Activated CD4-positive, CD25-positive, alpha-beta regulatory T cell (primary cell): ENCODE measurements around the gene NAPG.
"Not testable (repeated sequence)": the region's sequence is repeated elsewhere in the genome, so short reads cannot be mapped to it uniquely, and the experiment has no call there.

ENCODE experiments used
- DNase-seq, 4 experiments: peaks; one replicate each; lab custom pipeline; 2025; lab: John Stamatoyannopoulos, UW

NAPG gene

DNA sequence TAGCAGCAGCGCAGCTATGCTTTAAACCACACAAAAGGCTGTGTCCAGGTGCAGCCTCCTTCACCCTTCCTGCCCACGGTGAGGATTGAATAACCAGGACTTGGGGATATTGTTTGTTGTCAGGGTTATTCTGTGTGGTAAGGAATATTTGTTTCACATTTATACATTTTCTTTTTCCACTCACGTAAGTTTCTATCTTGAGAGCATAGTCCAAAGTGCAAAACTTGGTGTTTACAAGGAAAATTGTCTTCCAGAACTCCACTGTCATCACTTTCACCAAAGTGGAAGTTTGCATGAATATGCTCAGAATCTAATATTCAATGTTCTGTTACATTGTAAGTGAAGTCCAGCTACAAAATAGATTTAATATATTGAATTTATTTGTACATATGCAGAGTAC lies 26.4 kb downstream of the NAPG start:
- DNase-seq = no peak

DNA sequence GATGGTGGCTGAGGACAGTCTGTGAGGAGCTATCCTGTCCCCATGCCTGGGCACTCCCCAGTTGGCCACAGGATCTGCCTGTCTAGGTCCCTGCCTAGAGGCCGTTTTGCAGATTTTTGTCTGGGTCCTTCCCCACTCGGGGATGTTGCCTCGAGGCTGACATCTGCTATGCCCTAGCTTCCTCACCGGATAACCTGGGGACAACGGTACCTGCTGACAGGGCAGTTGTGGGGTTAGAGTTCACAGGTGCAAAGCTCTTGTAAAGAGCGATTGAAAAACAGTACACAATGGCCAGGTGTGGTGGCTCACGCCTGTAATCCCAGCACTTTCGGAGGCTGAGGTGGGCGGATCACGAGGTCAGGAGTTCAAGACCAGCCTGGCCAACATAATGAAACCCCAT lies 30.4 kb downstream of the NAPG start:
- not testable (repeated sequence) for DNase-seq

DNA sequence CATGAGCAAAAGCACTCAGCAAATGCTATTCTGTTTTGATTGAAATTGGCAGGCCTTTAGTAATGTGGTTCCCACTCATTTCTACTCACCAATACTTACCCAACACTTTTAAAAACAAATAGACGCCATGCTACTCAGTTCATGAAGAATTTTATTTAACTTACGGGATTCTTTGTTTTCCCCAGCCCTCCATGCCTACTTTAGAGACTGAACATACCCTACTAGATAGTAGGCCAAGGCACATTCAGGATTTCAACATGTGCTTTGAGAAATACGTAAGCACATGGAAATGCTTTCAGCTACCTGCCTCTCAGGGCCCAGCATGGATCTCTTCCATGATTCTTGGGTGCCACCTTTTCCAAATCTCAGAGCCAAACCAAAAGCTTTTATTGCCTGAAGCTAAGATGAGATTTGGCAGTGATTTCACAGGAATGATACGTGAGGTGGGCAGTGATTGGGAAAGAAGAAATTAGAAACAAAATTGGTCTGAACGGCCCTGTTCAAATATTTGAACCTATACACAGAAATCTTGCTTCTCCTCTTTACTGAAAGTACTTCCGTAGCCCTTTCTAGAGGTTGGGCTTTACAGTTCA lies 31.4 kb downstream of the NAPG start:
- DNase-seq = no peak

DNA sequence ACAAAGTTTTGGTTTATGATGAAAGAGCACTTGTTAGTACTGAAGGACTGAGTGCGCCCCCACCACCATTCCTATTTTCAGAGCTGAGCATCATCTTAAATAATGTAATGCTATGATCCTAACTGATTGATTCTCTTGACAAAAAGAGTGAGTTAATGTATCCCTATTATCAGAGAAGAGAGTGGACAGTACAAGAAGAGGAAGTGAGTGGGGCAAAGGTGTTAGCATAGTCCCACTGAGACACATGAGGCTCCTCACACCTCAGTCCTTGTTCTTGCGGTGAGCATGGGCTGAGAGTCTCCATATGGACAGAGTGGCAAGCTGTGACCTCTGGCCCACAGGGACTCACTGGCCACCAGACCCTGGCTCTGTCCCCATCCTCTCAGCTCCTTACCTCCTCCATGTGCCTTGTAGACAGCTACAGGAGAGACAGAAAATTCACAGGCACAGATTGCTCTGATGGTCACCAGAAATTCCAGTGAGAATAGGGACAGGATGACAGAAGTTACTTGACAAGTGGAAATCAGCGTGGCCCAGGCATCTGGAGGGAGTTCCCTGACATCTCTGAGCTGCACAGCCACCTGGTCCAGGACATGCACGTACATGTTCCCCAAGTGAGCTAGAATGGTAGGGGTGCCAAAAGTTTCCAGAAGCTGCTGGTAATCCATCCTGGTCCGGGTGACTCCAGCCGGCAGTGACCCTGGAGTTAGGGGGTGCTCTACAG lies 32.6 kb downstream of the NAPG start:
- DNase-seq = no peak

DNA sequence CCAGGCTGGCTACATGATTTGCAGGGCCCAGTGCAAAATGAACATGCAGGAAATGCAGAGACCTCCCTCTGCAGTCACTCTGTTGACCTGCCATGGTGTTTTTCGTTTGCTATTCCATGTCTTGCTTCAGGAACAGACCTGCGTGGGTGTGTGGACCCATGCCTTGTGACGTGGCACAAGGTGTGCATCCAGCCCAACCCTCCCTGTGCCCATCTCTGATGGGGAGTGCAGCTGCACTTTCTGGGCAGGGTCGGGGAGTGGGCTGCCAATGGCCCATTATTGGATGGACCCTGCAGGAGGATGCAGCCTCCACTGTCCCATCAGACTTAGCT lies 33.1 kb downstream of the NAPG start:
- DNase-seq = no peak

DNA sequence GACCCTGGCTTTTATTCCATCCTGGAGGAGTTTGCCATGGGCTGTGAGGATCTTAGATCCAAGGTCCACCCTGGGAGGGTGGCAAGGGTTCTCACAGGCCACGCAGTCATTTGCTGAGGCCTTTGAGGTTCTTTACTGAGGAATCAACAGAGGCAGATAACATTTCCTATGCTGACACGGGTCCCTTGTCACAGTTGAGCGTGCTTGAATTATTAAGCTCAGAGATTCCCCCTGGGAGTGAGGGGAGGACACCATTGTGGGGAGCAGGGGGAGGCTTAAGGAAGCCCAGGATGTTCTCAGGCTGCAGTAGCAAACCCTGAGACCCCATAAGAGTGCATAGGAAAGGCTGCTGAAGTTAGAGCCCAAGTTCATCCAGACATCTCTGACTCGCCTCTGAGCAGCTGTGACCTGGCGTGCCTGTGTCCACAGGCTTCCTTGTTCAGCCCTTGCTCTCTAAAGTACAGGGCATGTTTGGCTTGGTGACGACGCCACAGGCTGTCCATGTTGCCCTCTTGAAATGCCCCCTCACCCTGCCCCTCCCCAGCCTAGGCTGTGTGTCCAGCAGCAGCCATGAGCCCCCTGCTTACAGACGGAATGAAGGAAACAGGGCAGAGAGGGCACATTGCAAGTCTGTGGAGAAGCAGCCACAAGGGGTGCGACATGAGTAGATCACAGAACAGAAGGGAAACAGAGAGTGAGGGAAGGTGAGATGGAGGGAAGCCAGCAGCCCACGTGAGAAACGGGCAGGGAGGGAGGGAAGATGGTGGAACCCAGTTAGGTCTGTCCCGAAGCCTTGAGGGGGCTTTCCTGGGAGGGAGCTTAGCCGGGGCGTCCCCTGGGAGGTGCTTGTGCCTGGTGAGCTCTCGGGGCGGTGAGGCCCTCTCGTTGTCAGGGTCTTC lies 34.0 kb downstream of the NAPG start:
- DNase-seq = no peak

DNA sequence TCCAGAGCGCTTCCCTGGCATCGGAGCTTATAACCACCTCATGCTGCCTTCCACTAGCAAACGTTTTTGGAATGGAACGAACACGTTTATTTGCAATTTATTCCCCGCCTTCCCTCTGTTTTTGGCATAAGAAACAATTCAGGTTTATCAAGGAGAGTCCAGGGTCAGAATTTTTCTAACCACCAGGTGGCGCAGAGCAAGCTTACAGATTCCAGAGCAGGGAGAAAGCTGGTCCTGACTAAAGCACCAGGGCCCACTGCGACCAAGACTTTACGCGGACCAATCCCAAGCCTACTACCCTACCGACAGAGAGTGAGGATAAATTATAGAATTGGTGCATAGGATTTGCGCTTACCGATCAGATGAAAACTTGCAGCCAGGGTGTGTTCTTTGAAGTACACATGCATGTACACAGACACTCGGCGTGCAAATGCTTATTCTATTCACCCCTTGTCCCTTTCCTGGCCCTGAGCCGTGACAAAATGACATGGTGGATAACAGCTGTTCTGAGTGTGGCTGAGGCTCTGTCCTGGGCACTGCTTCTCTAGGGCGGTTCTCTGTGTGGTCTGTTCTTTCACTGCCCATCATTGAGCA lies 34.7 kb downstream of the NAPG start:
- peak in 3 of 4 experiments; percentile 11 to 30 (median 15) for DNase-seq

DNA sequence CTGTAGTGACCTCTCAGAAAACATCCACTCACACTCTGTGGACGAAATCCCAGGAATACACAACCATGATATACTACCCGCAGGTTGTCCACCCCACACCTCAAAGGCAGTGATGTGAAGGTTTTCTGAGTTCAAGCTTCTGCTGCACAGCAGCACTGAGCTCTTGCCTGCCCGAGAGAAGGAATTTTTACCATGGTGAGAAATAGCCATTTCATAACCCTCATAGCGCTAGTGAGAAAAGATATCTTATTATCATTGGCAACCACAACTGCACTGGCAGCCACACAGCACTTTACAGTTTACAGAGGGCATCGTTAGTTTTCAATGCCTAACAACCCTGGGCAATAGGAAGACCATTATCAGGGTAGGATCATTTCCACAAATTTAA lies 36.9 kb downstream of the NAPG start:
- DNase-seq = no peak

DNA sequence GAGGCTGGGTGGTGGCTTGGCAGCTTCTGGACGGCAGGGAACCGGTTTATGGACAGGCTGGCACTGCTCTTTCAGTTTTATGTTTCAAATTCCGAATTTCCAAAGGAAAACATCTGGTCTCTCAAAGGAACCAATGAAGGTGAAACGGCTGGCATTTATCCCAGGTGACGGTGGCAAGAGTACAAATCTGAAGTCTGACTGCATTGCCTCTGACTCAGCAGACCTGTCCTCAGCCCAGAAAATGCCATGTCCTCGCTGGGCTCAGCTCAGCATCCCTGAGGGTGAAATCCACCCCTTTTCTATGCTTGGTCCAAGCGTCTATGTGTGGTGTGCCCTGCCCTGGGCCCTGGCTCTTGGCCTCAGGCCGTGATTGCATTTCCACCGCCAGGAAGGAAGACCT lies 38.1 kb downstream of the NAPG start:
- no peak for DNase-seq

DNA sequence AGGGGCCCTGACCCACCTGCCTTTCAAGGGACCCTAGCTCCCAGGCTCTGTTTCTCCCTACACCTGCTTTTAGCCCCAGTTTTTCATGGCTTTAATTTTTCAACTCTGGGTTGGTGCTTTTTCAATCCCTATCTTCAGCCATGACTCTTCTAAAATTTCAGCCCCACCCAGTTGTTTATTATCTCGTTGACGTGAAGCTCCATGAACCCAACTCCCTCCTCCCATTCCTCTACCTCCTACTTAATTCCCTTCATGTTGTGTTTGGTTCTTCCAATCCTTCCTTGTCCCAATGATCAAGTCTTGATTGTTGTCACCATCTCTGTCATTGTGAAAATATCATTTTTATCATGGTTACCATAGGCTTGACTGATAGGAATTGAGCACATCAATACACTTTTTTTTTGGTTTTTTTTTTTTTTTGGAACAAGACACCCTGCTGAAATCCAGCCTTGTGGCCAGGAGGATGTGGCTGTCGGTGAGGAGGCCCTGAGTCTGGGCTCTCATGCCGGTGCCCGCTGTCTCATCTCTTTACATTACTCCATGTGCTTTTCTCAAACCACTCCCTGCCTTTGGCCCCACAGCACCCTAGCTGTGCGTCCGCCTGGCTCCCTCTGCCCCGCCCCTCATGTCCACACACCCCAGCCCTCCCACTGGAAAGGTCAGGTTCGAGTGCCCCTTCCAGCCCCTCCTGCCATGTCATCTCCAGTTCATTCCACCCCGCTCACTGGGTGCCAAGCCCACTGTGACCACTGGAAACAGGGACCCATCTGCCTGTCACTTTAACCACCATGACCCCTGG lies 39.3 kb downstream of the NAPG start:
- DNase-seq = no peak

DNA sequence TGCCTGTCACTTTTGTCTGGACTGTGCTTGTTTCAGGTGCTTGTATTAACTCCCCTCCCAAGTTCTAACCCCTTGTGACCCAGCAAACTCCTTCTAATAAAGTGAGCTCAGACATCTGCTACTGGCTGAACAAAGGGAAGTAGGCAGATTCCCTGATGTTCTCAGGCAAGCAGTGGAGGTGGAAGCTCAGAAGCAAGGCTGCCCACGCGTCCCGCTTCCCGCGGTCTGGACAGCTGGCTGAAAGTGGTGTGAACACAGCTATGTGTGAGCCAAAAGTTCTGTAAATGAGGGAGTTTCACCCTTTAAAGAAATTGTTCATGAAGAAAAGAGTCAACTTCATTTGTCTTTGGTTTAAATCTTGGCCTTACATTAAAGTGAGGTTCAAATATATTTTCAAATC lies 40.0 kb downstream of the NAPG start:
- DNase-seq = no peak

DNA sequence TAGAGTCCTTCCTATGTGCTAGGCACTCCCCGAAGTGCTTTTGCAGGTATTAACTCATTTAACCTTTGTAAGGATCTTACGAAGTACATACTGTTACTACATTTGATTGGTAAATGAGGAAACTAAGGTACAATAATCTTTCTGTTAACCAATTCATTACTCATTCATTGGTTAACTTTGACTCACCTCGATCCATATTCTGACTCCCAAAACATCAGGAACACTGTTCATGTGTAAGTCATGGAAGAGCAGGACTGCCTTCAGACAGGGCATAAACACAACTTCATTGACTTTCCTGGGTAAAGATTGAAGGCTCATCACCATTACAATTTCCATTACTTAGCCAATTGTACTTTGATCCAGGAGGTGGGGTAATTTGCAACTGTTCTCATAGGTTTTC lies 40.6 kb downstream of the NAPG start:
- no peak for DNase-seq

DNA sequence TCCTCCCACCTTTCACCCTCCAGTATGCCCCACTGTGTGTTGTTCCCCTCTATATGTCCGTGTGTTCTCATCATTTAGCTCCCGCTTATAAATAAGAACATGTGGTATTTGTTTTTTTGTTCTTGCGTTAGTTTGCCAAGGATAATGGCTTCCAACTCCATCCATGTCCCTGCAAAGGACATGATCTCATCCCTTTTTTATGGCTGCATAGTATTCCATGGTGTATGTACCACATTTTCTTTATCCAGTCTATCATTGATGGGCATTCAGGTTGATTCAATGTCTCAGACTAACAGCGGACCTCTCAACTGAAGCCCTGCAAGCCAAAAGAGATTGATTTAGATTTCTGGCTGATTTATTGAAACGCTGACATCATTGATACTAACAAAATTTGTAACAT lies 44.1 kb downstream of the NAPG start:
- not testable (repeated sequence) for DNase-seq

DNA sequence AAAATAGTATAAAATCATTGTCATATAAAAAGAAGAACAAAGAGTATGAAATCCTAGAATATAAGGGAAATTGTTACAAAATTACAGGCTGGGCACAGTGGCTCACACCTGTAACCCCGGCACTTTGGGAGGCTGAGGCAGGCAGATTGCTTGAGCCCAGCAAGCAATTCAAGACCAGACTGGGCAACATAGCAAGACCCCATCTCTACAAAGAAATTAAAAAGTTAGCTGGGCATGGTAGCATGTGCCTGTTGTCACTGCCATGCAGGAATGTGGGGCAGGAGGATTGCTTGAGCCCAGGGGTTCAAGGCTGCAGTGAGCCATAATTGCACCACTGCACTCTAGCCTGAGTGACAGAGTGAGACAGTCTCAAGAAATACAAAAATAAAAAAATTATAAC lies 44.8 kb downstream of the NAPG start:
- DNase-seq = no peak

DNA sequence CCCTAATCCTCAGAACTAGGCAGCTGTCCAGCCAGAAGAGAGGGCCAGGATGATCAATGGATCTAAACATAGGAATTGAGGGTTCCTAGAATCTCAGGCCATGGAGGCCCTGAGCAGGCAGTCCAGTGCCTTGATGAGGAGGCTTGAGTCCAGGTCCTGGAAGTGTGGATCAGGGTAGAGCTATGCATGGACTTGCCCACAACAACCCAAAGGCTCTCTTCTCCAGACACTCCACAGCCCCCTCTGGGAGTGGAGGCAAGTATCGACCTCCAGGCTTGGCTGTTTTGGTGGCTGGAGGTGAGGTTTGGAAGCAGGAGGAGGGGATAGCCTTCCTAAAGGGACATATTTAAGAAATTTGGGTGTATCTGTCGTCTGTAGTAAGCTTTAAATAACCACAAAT lies 45.7 kb downstream of the NAPG start:
- DNase-seq = no peak

DNA sequence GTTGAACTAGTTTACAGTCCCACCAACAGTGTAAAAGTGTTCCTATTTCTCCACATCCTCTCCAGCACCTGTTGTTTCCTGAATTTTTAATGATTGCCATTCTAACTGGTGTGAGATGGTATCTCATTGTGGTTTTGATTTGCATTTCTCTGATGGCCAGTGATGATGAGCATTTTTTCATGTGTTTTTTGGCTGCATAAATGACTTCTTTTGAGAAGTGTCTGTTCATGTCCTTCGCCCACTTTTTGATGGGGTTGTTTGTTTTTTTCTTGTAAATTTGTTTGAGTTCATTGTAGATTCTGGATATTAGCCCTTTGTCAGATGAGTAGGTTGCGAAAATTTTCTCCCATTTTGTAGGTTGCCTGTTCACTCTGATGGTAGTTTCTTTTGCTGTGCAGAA lies 47.4 kb downstream of the NAPG start:
- not testable (repeated sequence) for DNase-seq

DNA sequence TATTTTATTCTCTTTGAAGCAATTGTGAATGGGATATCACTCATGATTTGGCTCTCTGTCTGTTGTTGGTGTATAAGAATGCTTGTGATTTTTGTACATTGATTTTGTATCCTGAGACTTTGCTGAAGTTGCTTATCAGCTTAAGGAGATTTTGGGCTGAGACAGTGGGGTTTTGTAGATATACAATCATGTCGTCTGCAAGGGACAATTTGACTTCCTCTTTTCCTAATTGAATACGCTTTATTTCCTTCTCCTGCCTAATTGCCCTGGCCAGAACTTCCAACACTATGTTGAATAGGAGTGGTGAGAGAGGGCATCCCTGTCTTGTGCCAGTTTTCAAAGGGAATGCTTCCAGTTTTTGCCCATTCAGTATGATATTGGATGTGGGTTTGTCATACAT lies 48.6 kb downstream of the NAPG start:
- DNase-seq = not testable (repeated sequence)

DNA sequence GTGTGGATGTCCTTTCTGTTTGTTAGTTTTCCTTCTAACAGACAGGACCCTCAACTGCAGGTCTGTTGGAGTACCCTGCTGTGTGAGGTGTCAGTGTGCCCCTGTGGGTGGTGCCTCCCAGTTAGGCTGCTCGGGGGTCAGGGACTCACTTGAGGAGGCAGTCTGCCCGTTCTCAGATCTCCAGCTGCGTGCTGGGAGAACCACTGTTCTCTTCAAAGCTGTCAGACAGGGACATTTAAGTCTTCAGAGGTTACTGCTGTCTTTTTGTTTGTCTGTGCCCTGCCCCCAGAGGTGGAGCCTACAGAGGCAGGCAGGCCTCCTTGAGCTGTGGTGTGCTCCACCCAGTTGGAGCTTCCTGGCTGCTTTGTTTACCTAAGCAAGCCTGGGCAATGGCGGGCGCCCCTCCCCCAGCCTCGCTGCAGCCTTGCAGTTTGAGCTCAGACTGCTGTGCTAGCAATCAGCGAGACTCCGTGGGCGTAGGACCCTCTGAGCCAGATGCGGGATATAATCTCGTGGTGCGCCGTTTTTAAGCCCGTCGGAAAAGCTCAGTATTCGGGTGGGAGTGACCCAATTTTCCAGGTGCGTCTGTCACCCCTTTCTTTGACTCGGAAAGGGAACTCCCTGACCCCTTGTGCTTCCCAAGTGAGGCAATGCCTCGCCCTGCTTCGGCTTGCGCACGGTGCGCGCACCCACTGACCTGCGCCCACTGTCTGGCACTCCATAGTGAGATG lies 52.2 kb downstream of the NAPG start:
- DNase-seq = not testable (repeated sequence)

DNA sequence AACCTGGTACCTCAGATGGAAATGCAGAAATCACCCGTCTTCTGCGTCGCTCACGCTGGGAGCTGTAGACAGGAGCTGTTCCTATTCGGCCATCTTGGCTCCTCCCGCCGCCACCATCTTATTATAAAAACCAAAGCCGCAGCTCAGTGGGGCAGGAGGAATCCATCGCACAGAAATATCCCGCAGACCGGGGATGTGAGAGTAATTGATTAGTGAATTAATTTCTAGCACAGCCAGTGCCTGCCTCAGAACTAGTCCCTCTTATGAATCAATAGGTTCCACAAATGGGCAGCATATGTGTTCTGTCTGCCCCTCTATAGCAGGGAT lies 52.7 kb downstream of the NAPG start:
- not testable (repeated sequence) for DNase-seq

DNA sequence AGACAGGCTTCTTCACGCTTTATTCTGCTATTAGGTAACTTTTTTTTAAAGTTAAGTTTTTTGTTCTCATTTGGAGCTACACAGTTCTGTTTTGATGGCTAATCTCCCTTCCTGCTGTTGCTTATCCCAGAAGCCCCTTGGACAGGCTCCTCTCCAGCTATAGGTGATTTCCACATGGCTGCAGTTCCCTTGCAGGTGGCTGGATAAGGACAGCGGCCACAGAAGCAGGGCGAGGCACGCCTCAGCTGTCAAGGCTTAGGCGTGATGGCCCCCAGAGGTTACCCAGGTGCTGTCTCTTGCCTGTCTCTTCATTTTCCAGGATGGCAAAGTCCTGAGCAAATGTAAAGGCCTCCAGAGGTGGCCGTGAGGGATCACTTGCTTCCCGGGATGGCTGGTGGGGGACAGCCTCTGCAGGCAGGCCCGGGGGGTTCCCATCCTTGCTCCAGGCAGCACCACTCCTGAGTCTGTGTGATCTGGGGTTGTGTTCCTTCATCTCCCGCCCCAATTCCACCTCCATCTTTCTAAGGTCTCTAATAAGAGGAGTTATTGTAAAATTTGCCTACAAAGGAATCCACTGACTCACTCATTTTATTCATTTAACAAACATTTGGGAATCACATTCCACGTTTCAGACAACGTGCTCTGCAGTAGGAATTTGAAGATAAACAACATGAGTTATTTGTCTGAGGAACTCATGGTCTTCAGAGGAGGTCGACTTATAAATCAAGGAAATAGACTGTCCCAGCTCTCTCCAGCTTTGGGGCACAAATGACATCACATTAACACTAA lies 53.4 kb downstream of the NAPG start:
- DNase-seq = no peak

DNA sequence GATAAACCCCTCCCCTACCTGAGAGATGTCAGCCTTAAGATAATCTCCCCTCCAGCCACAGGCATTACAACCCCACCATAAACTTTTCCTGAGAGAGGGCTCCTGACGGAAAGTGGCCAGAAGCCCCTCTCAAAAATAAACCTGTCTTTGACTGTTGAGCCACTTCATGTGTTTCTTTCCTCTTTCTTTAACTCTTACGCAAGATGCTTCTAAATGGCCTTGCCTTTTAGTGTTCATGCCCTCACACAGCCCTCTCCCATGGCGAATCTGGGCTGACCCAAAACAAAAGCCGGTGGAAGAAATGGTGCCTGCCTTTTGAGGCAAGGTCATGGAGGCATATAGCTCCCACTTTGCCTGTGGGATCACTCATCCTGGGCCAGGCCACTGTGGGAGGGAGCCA lies 54.4 kb downstream of the NAPG start:
- DNase-seq = no peak
